ENCODE results near the gene WDR86.

Gene WDR86

DNA sequence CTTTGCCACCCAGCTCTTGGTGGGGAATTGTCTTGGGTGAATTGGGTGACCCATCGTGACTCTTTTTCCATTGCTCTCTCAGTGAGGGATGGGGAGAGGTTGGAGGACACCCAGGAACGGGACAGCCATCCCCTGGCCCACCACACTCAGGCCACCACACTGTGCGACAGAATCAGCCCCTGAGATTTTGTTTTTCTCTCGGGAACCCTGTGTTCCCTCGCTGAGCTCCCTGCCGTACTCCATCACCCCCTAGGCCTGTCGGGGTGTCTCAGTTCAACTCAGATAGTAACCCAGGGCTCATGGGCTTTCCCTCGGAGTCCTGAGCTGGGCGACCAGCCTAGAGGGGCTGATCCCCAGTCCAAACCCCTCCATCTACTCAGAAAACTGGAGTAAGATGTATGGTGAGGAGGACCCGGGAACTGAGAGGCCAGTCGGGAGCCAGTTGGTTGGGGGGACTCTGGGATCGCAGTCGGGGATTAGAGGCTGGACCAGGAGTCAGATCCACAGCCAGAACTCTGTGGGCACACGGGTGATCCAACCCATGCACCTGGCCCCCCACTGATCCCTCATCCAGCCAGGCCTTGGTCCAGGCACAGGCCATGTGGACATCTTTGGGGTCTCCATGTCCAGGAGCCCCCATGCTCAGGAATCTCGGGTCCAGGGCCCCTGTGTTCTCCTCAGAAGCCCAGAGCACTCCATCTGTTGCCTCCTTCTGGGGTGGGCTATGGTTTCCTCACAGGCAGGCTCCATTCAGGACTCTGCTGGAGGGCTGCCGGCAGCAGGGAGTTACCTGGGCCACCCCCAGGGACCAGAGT, 20.8 kb upstream of the WDR86 start:
- TF ChIP-seq, protein P1, sequence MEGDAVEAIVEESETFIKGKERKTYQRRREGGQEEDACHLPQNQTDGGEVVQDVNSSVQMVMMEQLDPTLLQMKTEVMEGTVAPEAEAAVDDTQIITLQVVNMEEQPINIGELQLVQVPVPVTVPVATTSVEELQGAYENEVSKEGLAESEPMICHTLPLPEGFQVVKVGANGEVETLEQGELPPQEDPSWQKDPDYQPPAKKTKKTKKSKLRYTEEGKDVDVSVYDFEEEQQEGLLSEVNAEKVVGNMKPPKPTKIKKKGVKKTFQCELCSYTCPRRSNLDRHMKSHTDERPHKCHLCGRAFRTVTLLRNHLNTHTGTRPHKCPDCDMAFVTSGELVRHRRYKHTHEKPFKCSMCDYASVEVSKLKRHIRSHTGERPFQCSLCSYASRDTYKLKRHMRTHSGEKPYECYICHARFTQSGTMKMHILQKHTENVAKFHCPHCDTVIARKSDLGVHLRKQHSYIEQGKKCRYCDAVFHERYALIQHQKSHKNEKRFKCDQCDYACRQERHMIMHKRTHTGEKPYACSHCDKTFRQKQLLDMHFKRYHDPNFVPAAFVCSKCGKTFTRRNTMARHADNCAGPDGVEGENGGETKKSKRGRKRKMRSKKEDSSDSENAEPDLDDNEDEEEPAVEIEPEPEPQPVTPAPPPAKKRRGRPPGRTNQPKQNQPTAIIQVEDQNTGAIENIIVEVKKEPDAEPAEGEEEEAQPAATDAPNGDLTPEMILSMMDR (IDR thresholded peaks at IDR 0.05; ENCODE audit: extremely low read depth, missing control alignments), result no peak
- no peak for DNase-seq (ENCODE audit: low spot score)

- TF ChIP-seq, protein P1 (IDR thresholded peaks at IDR 0.05; ENCODE audit: extremely low read depth, missing control alignments), result no peak
- DNase-seq (ENCODE audit: low spot score), result no peak
These were observed 19.9 kb upstream of the WDR86 start for GRCh38 chr7:151429560-151430331.

DNA sequence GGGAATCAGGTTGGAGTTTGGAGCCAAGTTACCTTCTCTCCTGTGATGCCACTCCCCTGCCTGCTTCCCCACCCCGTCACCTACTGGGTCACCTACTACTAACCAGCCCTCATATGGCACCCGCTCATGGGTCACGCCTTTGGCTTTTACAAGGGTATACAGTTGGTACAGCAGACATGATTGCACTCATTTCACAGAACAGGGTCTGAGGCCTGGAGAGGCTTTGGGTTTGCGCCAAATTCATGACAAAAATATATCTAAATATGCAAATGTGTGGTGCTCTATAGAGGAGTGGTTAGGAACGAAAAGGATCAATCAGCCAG, 19.4 kb upstream of the WDR86 start:
- DNase-seq (ENCODE audit: low spot score), result no peak
- TF ChIP-seq, protein P1 (IDR thresholded peaks at IDR 0.05; ENCODE audit: extremely low read depth, missing control alignments), result no peak

DNA sequence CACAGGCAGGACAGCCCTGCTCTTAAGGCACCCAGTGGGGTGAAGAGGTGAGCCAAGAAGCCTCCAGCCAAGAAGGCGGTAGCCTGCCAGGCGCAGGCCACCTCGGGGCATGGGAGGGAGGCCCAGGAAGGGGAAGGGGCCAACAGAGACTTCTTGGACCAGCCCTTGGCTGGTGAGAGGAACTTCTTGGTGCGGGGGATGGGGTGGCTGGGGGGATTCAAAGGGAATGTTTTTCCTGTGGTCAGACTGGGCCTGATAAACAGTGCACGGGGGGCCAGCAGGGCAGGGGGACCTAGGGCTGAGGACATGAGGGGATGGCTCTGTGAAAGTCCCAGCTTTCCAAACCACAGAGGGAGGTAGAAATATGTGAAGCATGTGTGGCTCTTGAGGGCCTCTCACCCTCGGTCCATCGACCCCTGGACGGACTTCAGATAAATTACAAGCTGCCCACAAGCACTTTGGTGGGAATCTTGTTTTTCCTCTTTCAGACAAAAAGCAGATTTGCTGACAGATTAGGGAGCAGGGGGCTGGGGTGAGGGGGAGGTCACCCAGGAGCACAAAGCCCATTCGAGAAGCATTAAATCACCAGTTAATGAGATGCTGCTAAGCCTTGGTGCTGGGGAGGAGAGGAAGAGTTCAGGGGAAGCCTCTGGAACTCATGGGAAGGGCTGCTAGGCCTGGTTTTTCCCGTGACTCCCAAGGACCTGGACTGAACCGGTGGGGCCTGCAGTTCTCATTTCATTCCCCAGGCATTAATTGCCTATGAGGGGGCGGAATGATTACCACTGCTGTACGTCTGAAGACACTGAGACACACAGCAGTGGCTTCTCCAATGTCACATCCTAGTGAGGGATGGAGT, 18.8 kb upstream of the WDR86 start:
- TF ChIP-seq, protein P1 (IDR thresholded peaks at IDR 0.05; ENCODE audit: extremely low read depth, missing control alignments), result no peak
- DNase-seq (ENCODE audit: low spot score), result no peak

GRCh38 chr7:151427705-151428377, 18.0 kb upstream of the WDR86 start:
- TF ChIP-seq, protein P1 (IDR thresholded peaks at IDR 0.05; ENCODE audit: extremely low read depth, missing control alignments), result no peak
- DNase-seq (ENCODE audit: low spot score), result no peak

GRCh38 chr7:151426904-151427704, 17.3 kb upstream of the WDR86 start:
- no peak for DNase-seq (ENCODE audit: low spot score)
- TF ChIP-seq, protein P1 (IDR thresholded peaks at IDR 0.05; ENCODE audit: extremely low read depth, missing control alignments), result no peak

Measured in GM20000 (cell line).